NB4 (cell line): ENCODE measurements around the gene FOXP1.

Experiments
- MYC ChIP-seq: IDR thresholded peaks from 2 replicates; pipeline ENCODE4 v1.6.1; 2011; ENCODE audit warnings: low read depth, low read length
- TF ChIP-seq, protein P1 (sequence below): IDR thresholded peaks from one replicate; pipeline ENCODE4 v1.5.1; 2012; ENCODE audit warnings: low read depth, low read length

DNA sequence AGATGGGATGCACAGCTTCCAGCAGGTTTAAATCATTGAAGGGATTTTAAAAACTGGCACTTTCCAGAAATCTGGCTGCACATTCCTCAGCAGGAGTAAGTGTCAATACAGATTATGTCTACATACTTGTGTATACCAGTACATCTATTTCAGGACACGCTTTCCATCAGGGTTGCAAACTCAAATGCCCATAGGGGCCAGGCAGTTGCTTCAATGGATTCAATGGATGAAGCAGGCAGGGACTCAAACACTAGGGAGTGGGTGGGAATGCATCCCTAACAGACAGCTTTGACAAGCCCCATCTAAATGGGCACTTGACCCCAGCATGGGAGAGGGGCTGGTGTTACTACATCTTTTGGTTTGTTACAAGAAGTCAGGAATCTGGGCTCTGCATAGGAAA, 136.8 kb downstream of the FOXP1 start:
- TF ChIP-seq, protein P1, sequence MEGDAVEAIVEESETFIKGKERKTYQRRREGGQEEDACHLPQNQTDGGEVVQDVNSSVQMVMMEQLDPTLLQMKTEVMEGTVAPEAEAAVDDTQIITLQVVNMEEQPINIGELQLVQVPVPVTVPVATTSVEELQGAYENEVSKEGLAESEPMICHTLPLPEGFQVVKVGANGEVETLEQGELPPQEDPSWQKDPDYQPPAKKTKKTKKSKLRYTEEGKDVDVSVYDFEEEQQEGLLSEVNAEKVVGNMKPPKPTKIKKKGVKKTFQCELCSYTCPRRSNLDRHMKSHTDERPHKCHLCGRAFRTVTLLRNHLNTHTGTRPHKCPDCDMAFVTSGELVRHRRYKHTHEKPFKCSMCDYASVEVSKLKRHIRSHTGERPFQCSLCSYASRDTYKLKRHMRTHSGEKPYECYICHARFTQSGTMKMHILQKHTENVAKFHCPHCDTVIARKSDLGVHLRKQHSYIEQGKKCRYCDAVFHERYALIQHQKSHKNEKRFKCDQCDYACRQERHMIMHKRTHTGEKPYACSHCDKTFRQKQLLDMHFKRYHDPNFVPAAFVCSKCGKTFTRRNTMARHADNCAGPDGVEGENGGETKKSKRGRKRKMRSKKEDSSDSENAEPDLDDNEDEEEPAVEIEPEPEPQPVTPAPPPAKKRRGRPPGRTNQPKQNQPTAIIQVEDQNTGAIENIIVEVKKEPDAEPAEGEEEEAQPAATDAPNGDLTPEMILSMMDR: no peak
- no peak for TF ChIP-seq MYC
